HG03460 (cell line): Measurements from ENCODE around the gene CMIP.
A peak's percentile ranks its signal among the peaks of the same experiment; 100 is the strongest.

Source experiments
- ATAC-seq: cut with Tn5 transposase; IDR thresholded peaks from one replicate; pipeline ENCODE4 v1.9.1; 2021; ENCODE audit not compliant: unreplicated experiment

Gene CMIP

GRCh38 chr16:81492311-81492761 is 47.7 kb downstream of the CMIP start:
- no peak for ATAC-seq

- no peak for ATAC-seq
Observed at GRCh38 chr16:81492965-81493754, 48.6 kb downstream of the CMIP start.

GRCh38 chr16:81493755-81494433 is 49.3 kb downstream of the CMIP start:
- ATAC-seq: no peak

- ATAC-seq: no peak
Observed at GRCh38 chr16:81494434-81494806, 49.8 kb downstream of the CMIP start.

- ATAC-seq: no peak
Observed at GRCh38 chr16:81494888-81495287, 50.3 kb downstream of the CMIP start.

GRCh38 chr16:81495321-81496234 is 51.0 kb downstream of the CMIP start:
- no peak for ATAC-seq

- ATAC-seq: no peak
Observed at GRCh38 chr16:81496321-81496720, 51.7 kb downstream of the CMIP start.

- ATAC-seq: no peak
Observed at GRCh38 chr16:81496742-81497141, 52.1 kb downstream of the CMIP start.

GRCh38 chr16:81497690-81498089 is 53.1 kb downstream of the CMIP start:
- ATAC-seq: no peak

- ATAC-seq: no peak
Observed at GRCh38 chr16:81498351-81498750, 53.7 kb downstream of the CMIP start.

- ATAC-seq: no peak
Observed at GRCh38 chr16:81499576-81500380, 55.2 kb downstream of the CMIP start.

- ATAC-seq: no peak
Observed at GRCh38 chr16:81500833-81501521, 56.4 kb downstream of the CMIP start.

GRCh38 chr16:81502396-81503070 is 57.9 kb downstream of the CMIP start:
- no peak for ATAC-seq

GRCh38 chr16:81505011-81505661 is 60.5 kb downstream of the CMIP start:
- peak; percentile 76 for ATAC-seq

- no peak for ATAC-seq
Observed at GRCh38 chr16:81509404-81509803, 64.8 kb downstream of the CMIP start.

GRCh38 chr16:81510016-81510415 is 65.4 kb downstream of the CMIP start:
- no peak for ATAC-seq

GRCh38 chr16:81511371-81511770 is 66.8 kb downstream of the CMIP start:
- ATAC-seq: no peak

GRCh38 chr16:81513204-81514040 is 68.8 kb downstream of the CMIP start:
- ATAC-seq: peak; percentile 18
